Esophagus squamous epithelium (tissue), 5 donors: Measurements from ENCODE around the gene CCDC157. TPM values are rescaled to one million over a fixed set of nuclear protein-coding genes. Genes with fewer than 3 reads are reported as not detected.

Experiments used
- DNase-seq: peaks from one replicate; lab custom pipeline; 2025; lab: John Stamatoyannopoulos, UW
- H3K27ac ChIP-seq, 4 donors: fragments of 200-600 bp; sonication (generic); one replicate each; pipeline ENCODE4 v1.5.1; 2016 to 2019; ENCODE audit warnings: mild to moderate bottlenecking in 1 of 4
- H3K27me3 ChIP-seq, 4 donors: fragments of 200-600 bp; sonication (generic); 1 replicate in 3 of 4; 2 replicates in 1 of 4; pipeline versions ENCODE4 v1.5.1 to v1.6.0; 2017 to 2021; ENCODE audit warnings: antibody characterized with exemption in 1 of 4
- H3K36me3 ChIP-seq, 3 donors: fragments of 200-600 bp; sonication (generic); one replicate each; pipeline ENCODE4 v1.5.1; 2016 to 2019
- H3K4me1 ChIP-seq, 3 donors: fragments of 200-600 bp; sonication (generic); one replicate each; pipeline ENCODE4 v1.5.1; 2017 to 2019
- H3K4me3 ChIP-seq, 4 donors: fragments of 200-600 bp; sonication (generic); 1 replicate in 3 of 4; 2 replicates in 1 of 4; pipeline ENCODE4 v1.5.1; 2016 to 2019; ENCODE audit warnings: mild to moderate bottlenecking in 2 of 4, moderate library complexity in 1 of 4
- H3K9me3 ChIP-seq, 3 donors: fragments of 200-600 bp; sonication (generic); one replicate each; pipeline ENCODE4 v1.5.1; 2016 to 2019
- CTCF ChIP-seq, 6 experiments: fragments of 450-650 bp in 4 of 6; fragments of 200-600 bp in 2 of 6; sonication (generic) in 2 of 6; IDR thresholded peaks; one replicate each; pipeline ENCODE4 v1.5.1; 2016 to 2019; ENCODE audit warnings: antibody characterized with exemption in 6 of 6, mild to moderate bottlenecking in 4 of 6, moderate library complexity in 4 of 6
- POLR2A ChIP-seq, 4 donors: fragments of 450-650 bp; IDR thresholded peaks; one replicate each; pipeline ENCODE4 v1.6.1; 2017; ENCODE audit warnings: antibody characterized with exemption in 4 of 4, mild to moderate bottlenecking in 4 of 4, moderate library complexity in 3 of 4
- WGBS, 2 donors: methylation state at CpG; one replicate each; pipeline ENCODE4 v1.1.5; 2018; 5-methylcytosine and 5-hydroxymethylcytosine counted together
- intact Hi-C: fragments of 100-400 bp; cut with DNase I; formaldehyde crosslinking; loops from one replicate; pipeline ENCODE4 v1.15.0; 2022
- total RNA-seq, 4 donors: library from RNA; depleted of rRNA; stranded (reverse); fragments of >200 nt; gene quantifications; one replicate each; pipeline ENCODE4 v1.1.0, GENCODE V29; 2016
- donor health status: DM: yes; HTN: yes; CAD: no.

Gene CCDC157
- total RNA-seq, 4 donors from 2014 or later, result 0.47 to 9.2 (median 3.1) TPM

- DNase-seq, result no peak
- 83 to 87% methylated on average over 6 of the region's 7 CpGs for WGBS, 2 donors
- no peak for TF ChIP-seq POLR2A (IDR thresholded peaks at IDR 0.05)
- no peaks in the 10 kb centered on the region for H3K9me3 ChIP-seq
- H3K36me3 ChIP-seq, result peaks cover 0 to 9% (median 0%) of the 10 kb centered on the region in 3 donors
- intact Hi-C loops, result no loop called here
- peaks cover 0 to 3% (median 0%) of the 10 kb centered on the region in 3 donors for H3K4me1 ChIP-seq
- no peaks in the 10 kb centered on the region for H3K27me3 ChIP-seq
- H3K4me3 ChIP-seq, result no peak overlapping the region
- H3K27ac ChIP-seq, result no peak overlapping the region
These were observed 6.0 kb downstream of the CCDC157 start for GRCh38 chr22:30362651-30363281.

- no peaks in the 10 kb centered on the region for H3K9me3 ChIP-seq
- H3K36me3 ChIP-seq, result peaks cover 0 to 9% (median 0%) of the 10 kb centered on the region in 3 donors
- intact Hi-C loops, result no loop called here
- TF ChIP-seq POLR2A (IDR thresholded peaks at IDR 0.05) (no peak), CTCF (IDR thresholded peaks at IDR 0.05) (no peak)
- H3K27ac ChIP-seq, result no peak overlapping the region
- H3K27me3 ChIP-seq, result no peaks in the 10 kb centered on the region
- DNase-seq, result no peak
- 89 to 90% methylated on average over 2 to 18 of the region's 18 CpGs for WGBS, 2 donors
- H3K4me1 ChIP-seq, result no peaks in the 10 kb centered on the region
- no peak overlapping the region for H3K4me3 ChIP-seq
These were observed 9.1 kb downstream of the CCDC157 start for GRCh38 chr22:30365891-30366290.

- Histone ChIP-seq H3K36me3 (peaks cover 0 to 9% (median 0%) of the 10 kb centered on the region in 3 donors), H3K9me3 (no peaks in the 10 kb centered on the region), H3K4me1 (no peaks in the 10 kb centered on the region), H3K27me3 (no peaks in the 10 kb centered on the region), H3K27ac (no peak overlapping the region), H3K4me3 (no peak overlapping the region)
- WGBS, 2 donors, result 80 to 94% methylated on average over 3 to 7 of the region's 9 CpGs
- TF ChIP-seq POLR2A (IDR thresholded peaks at IDR 0.05) (no peak), CTCF (IDR thresholded peaks at IDR 0.05) (no peak)
- intact Hi-C loops, result no loop called here
- DNase-seq, result no peak
These were observed 11.6 kb downstream of the CCDC157 start for GRCh38 chr22:30368420-30368819.

GRCh38 chr22:30370641-30371230 lies 13.9 kb downstream of the CCDC157 start:
- Histone ChIP-seq H3K27me3 (no peaks in the 10 kb centered on the region), H3K27ac (no peak overlapping the region), H3K4me1 (no peaks in the 10 kb centered on the region), H3K36me3 (peaks cover 0 to 8% (median 0%) of the 10 kb centered on the region in 3 donors), H3K9me3 (no peaks in the 10 kb centered on the region), H3K4me3 (no peak overlapping the region)
- DNase-seq, result no peak
- TF ChIP-seq POLR2A (IDR thresholded peaks at IDR 0.05) (no peak), CTCF (IDR thresholded peaks at IDR 0.05) (no peak)
- 75 to 86% methylated on average over 10 of the region's 19 CpGs for WGBS, 2 donors
- intact Hi-C loops, result no loop called here

GRCh38 chr22:30371321-30371720 lies 14.5 kb downstream of the CCDC157 start:
- H3K4me1 ChIP-seq, result no peaks in the 10 kb centered on the region
- no peaks in the 10 kb centered on the region for H3K27me3 ChIP-seq
- no peak overlapping the region for H3K4me3 ChIP-seq
- no peaks in the 10 kb centered on the region for H3K9me3 ChIP-seq
- 100% methylated on average over 1 of the region's 9 CpGs; no CpG with 5 or more reads in 1 of the 2 donors for WGBS, 2 donors
- TF ChIP-seq CTCF (IDR thresholded peaks at IDR 0.05) (no peak), POLR2A (IDR thresholded peaks at IDR 0.05) (no peak)
- no peak for DNase-seq
- peaks cover 0 to 2% (median 0%) of the 10 kb centered on the region in 3 donors for H3K36me3 ChIP-seq
- intact Hi-C loops, result no loop called here
- H3K27ac ChIP-seq, result no peak overlapping the region
